GM21528 (cell line): ENCODE measurements around the gene UBE2O.

Experiments
- ATAC-seq: cut with Tn5 transposase; IDR thresholded peaks from one replicate; pipeline ENCODE4 v1.9.1; 2021; ENCODE audit warnings: mild to moderate bottlenecking, moderate library complexity; ENCODE audit not compliant: unreplicated experiment, low FRiP score

The UBE2O gene

GRCh38 chr17:76420356-76421043, 32.5 kb downstream of the UBE2O start:
- no peak for ATAC-seq

GRCh38 chr17:76419576-76420260, 33.2 kb downstream of the UBE2O start:
- no peak for ATAC-seq

GRCh38 chr17:76417499-76418143, 35.3 kb downstream of the UBE2O start:
- no peak for ATAC-seq

- no peak for ATAC-seq
These were observed 36.1 kb downstream of the UBE2O start for GRCh38 chr17:76416899-76417298.

- ATAC-seq = no peak
These were observed 36.5 kb downstream of the UBE2O start for GRCh38 chr17:76416457-76416856.

- no peak for ATAC-seq
These were observed 37.2 kb downstream of the UBE2O start for GRCh38 chr17:76415786-76416185.

- no peak for ATAC-seq
These were observed 38.3 kb downstream of the UBE2O start for GRCh38 chr17:76414334-76415295.

GRCh38 chr17:76411247-76411646, 41.7 kb downstream of the UBE2O start:
- ATAC-seq = no peak

GRCh38 chr17:76410328-76410965, 42.5 kb downstream of the UBE2O start:
- no peak for ATAC-seq

- no peak for ATAC-seq
These were observed 44.7 kb downstream of the UBE2O start for GRCh38 chr17:76408037-76408849.

GRCh38 chr17:76407509-76407908, 45.4 kb downstream of the UBE2O start:
- ATAC-seq = no peak

GRCh38 chr17:76405967-76406647, 46.8 kb downstream of the UBE2O start:
- ATAC-seq = no peak

- ATAC-seq = no peak
These were observed 47.4 kb downstream of the UBE2O start for GRCh38 chr17:76405607-76405966.

- no peak for ATAC-seq
These were observed 47.9 kb downstream of the UBE2O start for GRCh38 chr17:76404976-76405563.

- no peak for ATAC-seq
These were observed 48.7 kb downstream of the UBE2O start for GRCh38 chr17:76404256-76404655.

GRCh38 chr17:76402711-76403110, 50.2 kb downstream of the UBE2O start:
- no peak for ATAC-seq

- no peak for ATAC-seq
These were observed 53.5 kb downstream of the UBE2O start for GRCh38 chr17:76399175-76400172.
